Amygdala (tissue), 56 donors: ENCODE measurements around the gene TSKS.

Experiments used
- DNase-seq, 56 donors: peaks; one replicate each; lab custom pipeline; 2025; lab: John Stamatoyannopoulos, UW

Gene TSKS

GRCh38 chr19:49798574-49798973 lies 35.5 kb upstream of the TSKS start:
- no peak for DNase-seq

- no peak for DNase-seq
Observed at GRCh38 chr19:49795615-49796014, 32.5 kb upstream of the TSKS start.

- no peak for DNase-seq
Observed at GRCh38 chr19:49793561-49793840, 30.4 kb upstream of the TSKS start.

- no peak for DNase-seq
Observed at GRCh38 chr19:49792829-49793560, 29.9 kb upstream of the TSKS start.

GRCh38 chr19:49791776-49792445 lies 28.8 kb upstream of the TSKS start:
- DNase-seq = no peak

- DNase-seq = no peak
Observed at GRCh38 chr19:49790866-49791265, 27.8 kb upstream of the TSKS start.

- no peak for DNase-seq
Observed at GRCh38 chr19:49788857-49789256, 25.8 kb upstream of the TSKS start.

GRCh38 chr19:49787746-49788145 lies 24.6 kb upstream of the TSKS start:
- DNase-seq = no peak

- no peak for DNase-seq
Observed at GRCh38 chr19:49786376-49786820, 23.3 kb upstream of the TSKS start.

GRCh38 chr19:49782515-49782914 lies 19.4 kb upstream of the TSKS start:
- DNase-seq = no peak

GRCh38 chr19:49781394-49781793 lies 18.3 kb upstream of the TSKS start:
- DNase-seq = no peak

GRCh38 chr19:49780861-49781260 lies 17.8 kb upstream of the TSKS start:
- DNase-seq = no peak

GRCh38 chr19:49779731-49780555 lies 16.8 kb upstream of the TSKS start:
- DNase-seq = no peak

- DNase-seq = no peak
Observed at GRCh38 chr19:49776371-49776764, 13.3 kb upstream of the TSKS start.

GRCh38 chr19:49775742-49776370 lies 12.8 kb upstream of the TSKS start:
- peak in 2 of 56 donors; percentile 14 to 28 for DNase-seq

GRCh38 chr19:49774969-49775368 lies 11.9 kb upstream of the TSKS start:
- DNase-seq = no peak

GRCh38 chr19:49773663-49774350 lies 10.7 kb upstream of the TSKS start:
- peak in 5 of 56 donors; percentile 8 to 20 (median 14) for DNase-seq

GRCh38 chr19:49772850-49773432 lies 9.8 kb upstream of the TSKS start:
- DNase-seq = no peak

GRCh38 chr19:49771674-49772139 lies 8.6 kb upstream of the TSKS start:
- DNase-seq = no peak

- DNase-seq = no peak
Observed at GRCh38 chr19:49770529-49770928, 7.4 kb upstream of the TSKS start.
